Caco-2 (cell line): ENCODE data around the gene HADHB. TPM values are rescaled to one million over a fixed set of nuclear protein-coding genes. Genes with fewer than 3 reads are reported as not detected.

Experiments
- BruUV-seq: library from RNA; stranded (reverse); fragments of 400-500 nt; replicated peaks from 2 replicates; lab custom pipeline; 2021; lab: Mats Ljungman, UMichigan
- CTCF ChIA-PET: fragments of 300-600 bp; sonication (Branson Sonifier 250); formaldehyde crosslinking; loops from one replicate; lab custom pipeline; 2022; ENCODE audit warnings: antibody characterized with exemption; lab: Charles Lee
- POLR2A ChIA-PET: fragments of 300-600 bp; sonication (Branson Sonifier 250); formaldehyde crosslinking; loops from one replicate; lab custom pipeline; 2022; ENCODE audit warnings: antibody characterized with exemption; lab: Charles Lee
- DNase-seq, 2 experiments: peaks; one replicate each; pipeline versions ENCODE4 v3.0.0 to v3.0.0-alpha.2; 2020 to 2022
- H3K27me3 ChIP-seq: replicated peaks from 2 replicates; pipeline ENCODE4 v1.6.0; 2011; ENCODE audit warnings: low read length; ENCODE audit not compliant: control insufficient read depth, insufficient read depth
- H3K36me3 ChIP-seq: 2 replicates; pipeline ENCODE4 v1.5.1; 2011; ENCODE audit warnings: low read length; ENCODE audit not compliant: control insufficient read depth, insufficient read depth
- H3K4me1 ChIP-seq: fragments of 250-450 bp; sonication (Bioruptor Pico); 2 replicates; pipeline ENCODE4 v1.5.1; 2020; ENCODE audit warnings: mild to moderate bottlenecking
- H3K4me3 ChIP-seq: 2 replicates; pipeline ENCODE4 v1.5.1; 2011; ENCODE audit warnings: low read depth, mild to moderate bottlenecking, control low read depth, low read length
- H3K9me3 ChIP-seq: fragments of 250-450 bp; sonication (Bioruptor Pico); 2 replicates; pipeline ENCODE4 v1.5.1; 2020; ENCODE audit warnings: mild to moderate bottlenecking, moderate library complexity
- H3K27ac Mint-ChIP-seq: one replicate; pipeline ENCODE4 v1.8.0; 2022; ENCODE audit warnings: mixed read lengths; ENCODE audit not compliant: unreplicated experiment
- H3K27me3 Mint-ChIP-seq: one replicate; pipeline ENCODE4 v1.8.0; 2022; ENCODE audit warnings: mixed read lengths; ENCODE audit not compliant: insufficient read depth, unreplicated experiment
- H3K36me3 Mint-ChIP-seq: one replicate; pipeline ENCODE4 v1.8.0; 2022; ENCODE audit warnings: mild to moderate bottlenecking, mixed read lengths; ENCODE audit not compliant: insufficient read depth, unreplicated experiment
- H3K4me1 Mint-ChIP-seq: one replicate; pipeline ENCODE4 v1.8.0; 2022; ENCODE audit warnings: low read depth, mixed read lengths; ENCODE audit not compliant: unreplicated experiment
- H3K4me3 Mint-ChIP-seq: one replicate; pipeline ENCODE4 v1.8.0; 2022; ENCODE audit warnings: mild to moderate bottlenecking, moderate library complexity, mixed read lengths; ENCODE audit not compliant: unreplicated experiment
- H3K9me3 Mint-ChIP-seq: one replicate; pipeline ENCODE4 v1.8.0; 2022; ENCODE audit warnings: mixed read lengths; ENCODE audit not compliant: unreplicated experiment
- CTCF ChIP-seq, 2 experiments: fragments of 200-600 bp in 1 of 2; IDR thresholded peaks; 1 replicate in 1 of 2; 2 replicates in 1 of 2; pipeline versions ENCODE4 v1.5.1 to v1.8.0; 2011 to 2022; ENCODE audit warnings: antibody characterized with exemption in 1 of 2, control low read depth in 1 of 2, inconsistent platforms in 1 of 2, low read depth in 1 of 2, low read length in 1 of 2, mild to moderate bottlenecking in 1 of 2, moderate library complexity in 1 of 2; ENCODE audit not compliant: insufficient read depth in 1 of 2, severe bottlenecking in 1 of 2, unreplicated experiment in 1 of 2
- intact Hi-C: fragments of 100-400 bp; cut with micrococcal nuclease; formaldehyde crosslinking; loops from one replicate; pipeline ENCODE4 v1.10.0; 2022; ENCODE audit not compliant: unreplicated experiment
- total RNA-seq: library from RNA; stranded (reverse); gene quantifications from 2 replicates; pipeline ENCODE4 v1.2.3, GENCODE V29; 2022

Gene HADHB
- total RNA-seq, 1 experiment from 2014 or later: 93.2 TPM

- TF ChIP-seq CTCF (IDR thresholded peaks at IDR 0.05; ENCODE audit: insufficient read depth in 1 of 2, low read depth in 1 of 2, low read length in 1 of 2, severe bottlenecking in 1 of 2, unreplicated experiment in 1 of 2): no peak
- no peaks in the 10 kb centered on the region for H3K27me3 Mint-ChIP-seq
- POLR2A ChIA-PET: interaction anchor here (0.5 kb wide), 2 partner anchors 61 to 679 kb away, joined by 3 to 4 read pairs; partner anchors contain the start of genes HADHA and HADHB
Measured at GRCh38 chr2:26305540-26305939, 60.8 kb downstream of the HADHB start.

GRCh38 chr2:26309921-26310320, 65.2 kb downstream of the HADHB start:
- no peak for DNase-seq
- Histone ChIP-seq H3K4me1 (no peaks in the 10 kb centered on the region), H3K27me3 (no peaks in the 10 kb centered on the region), H3K9me3 (no peaks in the 10 kb centered on the region), H3K36me3 (no peaks in the 10 kb centered on the region), H3K4me3 (no peak overlapping the region)
- no TSS peak for BruUV-seq
- no peak overlapping the region for H3K4me3 Mint-ChIP-seq
- CTCF ChIA-PET: no interaction called here
- H3K9me3 Mint-ChIP-seq: no peaks in the 10 kb centered on the region
- TF ChIP-seq CTCF (IDR thresholded peaks at IDR 0.05; ENCODE audit: insufficient read depth in 1 of 2, low read depth in 1 of 2, low read length in 1 of 2, severe bottlenecking in 1 of 2, unreplicated experiment in 1 of 2): no peak
- POLR2A ChIA-PET: no interaction called here
- intact Hi-C loops: loop anchor here (5.0 kb wide), 1 partner anchor 73 kb away; no protein-coding TSS in a partner anchor
- H3K4me1 Mint-ChIP-seq: no peaks in the 10 kb centered on the region
- H3K27ac Mint-ChIP-seq: no peak overlapping the region
- no peaks in the 10 kb centered on the region for H3K36me3 Mint-ChIP-seq
- H3K27me3 Mint-ChIP-seq: no peaks in the 10 kb centered on the region

More at GRCh38 chr2:26305540-26305939, 60.8 kb downstream of the HADHB start:
- Histone ChIP-seq H3K36me3 (no peaks in the 10 kb centered on the region), H3K9me3 (no peaks in the 10 kb centered on the region; the same call in 1 of the 2 replicates), H3K4me3 (no peak overlapping the region), H3K27me3 (no peaks in the 10 kb centered on the region), H3K4me1 (no peaks in the 10 kb centered on the region)
- CTCF ChIA-PET: interaction anchor here (0.7 kb wide), 1 partner anchor 292 kb away, joined by 5 read pairs; no protein-coding TSS in a partner anchor
- no peaks in the 10 kb centered on the region for H3K4me1 Mint-ChIP-seq
- H3K36me3 Mint-ChIP-seq: no peaks in the 10 kb centered on the region
- H3K27ac Mint-ChIP-seq: no peak overlapping the region
- no peak overlapping the region for H3K4me3 Mint-ChIP-seq
- DNase-seq: no peak
- BruUV-seq: no TSS peak
- intact Hi-C loops: no loop called here
- H3K9me3 Mint-ChIP-seq: no peaks in the 10 kb centered on the region

GRCh38 chr2:26312471-26312870, 67.7 kb downstream of the HADHB start:
- no TSS peak for BruUV-seq
- ChIA-PET CTCF (no interaction called here), POLR2A (no interaction called here)
- intact Hi-C loops: loop anchor here (5.0 kb wide), 1 partner anchor 75 kb away; no protein-coding TSS in a partner anchor
- Histone ChIP-seq H3K27me3 (no peaks in the 10 kb centered on the region), H3K4me3 (no peak overlapping the region), H3K36me3 (no peaks in the 10 kb centered on the region), H3K9me3 (no peaks in the 10 kb centered on the region), H3K4me1 (no peaks in the 10 kb centered on the region)
- no peaks in the 10 kb centered on the region for H3K36me3 Mint-ChIP-seq
- no peak overlapping the region for H3K27ac Mint-ChIP-seq
- H3K9me3 Mint-ChIP-seq: no peaks in the 10 kb centered on the region
- peaks cover 3% of the 10 kb centered on the region for H3K27me3 Mint-ChIP-seq
- DNase-seq: no peak
- no peak for TF ChIP-seq CTCF (IDR thresholded peaks at IDR 0.05; ENCODE audit: insufficient read depth in 1 of 2, low read depth in 1 of 2, low read length in 1 of 2, severe bottlenecking in 1 of 2, unreplicated experiment in 1 of 2)
- no peaks in the 10 kb centered on the region for H3K4me1 Mint-ChIP-seq
- no peak overlapping the region for H3K4me3 Mint-ChIP-seq
